Activated CD4-positive, alpha-beta T cell treated with anti-CD3 and anti-CD28 coated beads, Interleukin-2, Interleukin-4, amounts not matched to agents 100 ng/mL and 50 ng/mL, durations not matched to agents 16 hours and 8 hours (primary cell): ENCODE measurements around the gene TP53BP1.
"Not testable (repeated sequence)": the region's sequence is repeated elsewhere in the genome, so short reads cannot be mapped to it uniquely, and the experiment has no call there.

Source experiments
- DNase-seq: peaks from one replicate; pipeline ENCODE4 v3.0.0-alpha.2; 2020; ENCODE audit warnings: low spot score

The TP53BP1 gene

GRCh38 chr15:43492673-43493601 lies at the start of gene TP53BP1:
Gene TP53BP1 (minus strand): TSS chr15:43493156. CDS start chr15:43493043, 113 bp downstream.
- peak; percentile 96 for DNase-seq

- no peak for DNase-seq
Observed at GRCh38 chr15:43541785-43542184, 48.8 kb upstream of the TP53BP1 start.

GRCh38 chr15:43538091-43538490 lies 45.1 kb upstream of the TP53BP1 start:
- no peak for DNase-seq

- DNase-seq, result no peak
Observed at GRCh38 chr15:43534897-43535296, 41.9 kb upstream of the TP53BP1 start.

GRCh38 chr15:43532826-43533225 lies 39.9 kb upstream of the TP53BP1 start:
- not testable (repeated sequence) for DNase-seq

GRCh38 chr15:43531018-43531670 lies 38.2 kb upstream of the TP53BP1 start:
- DNase-seq, result no peak

- DNase-seq, result no peak
Observed at GRCh38 chr15:43529587-43530345, 36.8 kb upstream of the TP53BP1 start.

GRCh38 chr15:43529141-43529540 lies 36.2 kb upstream of the TP53BP1 start:
- DNase-seq, result no peak

- DNase-seq, result no peak
Observed at GRCh38 chr15:43528542-43529007, 35.6 kb upstream of the TP53BP1 start.

- no peak for DNase-seq
Observed at GRCh38 chr15:43527802-43528541, 35.0 kb upstream of the TP53BP1 start.

GRCh38 chr15:43527016-43527801 lies 34.3 kb upstream of the TP53BP1 start:
- DNase-seq, result no peak

GRCh38 chr15:43526261-43526930 lies 33.4 kb upstream of the TP53BP1 start:
- no peak for DNase-seq

- no peak for DNase-seq
Observed at GRCh38 chr15:43525131-43525530, 32.2 kb upstream of the TP53BP1 start.

GRCh38 chr15:43524254-43524845 lies 31.4 kb upstream of the TP53BP1 start:
- DNase-seq, result no peak

- no peak for DNase-seq
Observed at GRCh38 chr15:43523646-43524045, 30.7 kb upstream of the TP53BP1 start.

- no peak for DNase-seq
Observed at GRCh38 chr15:43522247-43522646, 29.3 kb upstream of the TP53BP1 start.

- DNase-seq, result no peak
Observed at GRCh38 chr15:43521419-43521818, 28.5 kb upstream of the TP53BP1 start.

- no peak for DNase-seq
Observed at GRCh38 chr15:43520138-43520537, 27.2 kb upstream of the TP53BP1 start.

- DNase-seq, result no peak
Observed at GRCh38 chr15:43519196-43519595, 26.2 kb upstream of the TP53BP1 start.
